Measurements from ENCODE around the gene SPIB. TPM values are rescaled to one million over a fixed set of nuclear protein-coding genes. Genes with fewer than 3 reads are reported as not detected.
A peak's percentile ranks its signal among the peaks of the same experiment; 100 is the strongest.

The SPIB gene
- total RNA-seq = under 0.01 TPM

DNA sequence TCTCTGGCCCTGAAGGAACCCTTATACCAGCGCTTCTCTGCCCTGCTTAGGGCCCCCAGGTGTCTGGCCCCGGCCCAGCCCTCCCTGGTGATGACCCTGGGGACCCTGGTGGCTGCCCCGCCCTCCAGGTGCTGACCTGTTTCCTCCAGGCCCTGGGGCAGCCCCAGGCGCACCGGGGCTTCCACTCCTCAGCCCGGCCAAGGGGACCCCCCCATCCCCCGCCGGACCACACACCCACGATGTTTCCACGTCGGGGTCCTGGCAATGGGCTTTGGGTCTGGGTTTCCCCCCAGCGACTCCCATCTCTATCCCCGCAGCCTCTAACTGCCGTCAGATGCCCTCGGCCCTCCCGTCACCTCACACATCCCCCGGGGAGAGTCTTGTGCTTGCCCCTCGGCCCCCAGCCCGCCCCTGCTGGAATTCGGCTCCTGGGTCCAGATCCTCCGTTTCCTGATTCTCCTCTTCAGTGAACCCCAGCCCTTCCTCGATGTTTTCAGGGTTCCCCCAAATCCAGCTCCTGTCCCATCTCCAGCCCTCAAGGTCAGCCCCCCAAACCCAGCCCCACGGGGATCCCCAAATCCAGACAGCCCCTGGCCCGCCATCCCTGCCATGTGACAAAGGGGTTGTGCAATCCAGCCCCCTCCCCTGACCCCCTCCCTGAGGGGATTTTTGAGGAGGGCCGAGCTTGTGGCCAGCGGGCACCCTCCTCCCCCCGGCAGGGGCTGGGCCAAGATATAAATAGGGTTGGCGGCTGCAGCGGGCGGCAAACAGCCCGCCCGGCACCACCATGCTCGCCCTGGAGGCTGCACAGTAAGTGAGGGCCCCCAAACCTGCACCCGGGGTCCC lies at the start of gene SPIB:
TSS of gene SPIB (plus strand) at position 763 of the 846 bp plus-strand sequence. CDS start at position 788, 25 bp downstream.
- FAIRE-seq = no peak
- DNase-seq (ENCODE audit: low spot score in 2 of 2) = no peak

DNA sequence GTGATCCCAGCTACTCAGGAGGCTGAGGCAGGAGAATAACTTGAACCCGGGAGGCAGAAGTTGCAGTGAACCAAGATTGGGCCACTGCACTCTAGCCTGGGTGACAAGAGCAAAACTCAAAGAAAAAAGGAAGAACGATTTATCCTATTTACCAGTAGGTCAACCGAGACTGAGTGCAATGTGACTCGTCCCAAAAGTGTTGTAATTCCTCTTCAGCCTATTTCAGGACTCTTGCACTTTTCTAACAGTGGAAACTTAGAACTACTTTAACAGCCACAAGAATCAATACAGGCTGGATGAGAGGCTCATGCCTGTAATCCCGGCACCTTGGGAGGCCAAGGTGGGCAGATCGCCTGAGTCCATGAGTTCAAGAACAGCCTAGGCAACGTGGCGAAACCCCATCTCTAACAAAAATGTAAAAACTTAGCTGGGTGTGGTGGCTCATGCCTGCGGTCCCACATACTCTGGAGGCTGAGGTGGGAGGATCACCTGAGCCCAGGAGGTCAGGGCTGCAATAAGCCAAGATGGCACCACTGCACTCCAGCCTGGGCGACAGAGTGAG lies 46.7 kb upstream of the SPIB start:
- no peak for FAIRE-seq
- no peak for DNase-seq (ENCODE audit: low spot score in 2 of 2)

DNA sequence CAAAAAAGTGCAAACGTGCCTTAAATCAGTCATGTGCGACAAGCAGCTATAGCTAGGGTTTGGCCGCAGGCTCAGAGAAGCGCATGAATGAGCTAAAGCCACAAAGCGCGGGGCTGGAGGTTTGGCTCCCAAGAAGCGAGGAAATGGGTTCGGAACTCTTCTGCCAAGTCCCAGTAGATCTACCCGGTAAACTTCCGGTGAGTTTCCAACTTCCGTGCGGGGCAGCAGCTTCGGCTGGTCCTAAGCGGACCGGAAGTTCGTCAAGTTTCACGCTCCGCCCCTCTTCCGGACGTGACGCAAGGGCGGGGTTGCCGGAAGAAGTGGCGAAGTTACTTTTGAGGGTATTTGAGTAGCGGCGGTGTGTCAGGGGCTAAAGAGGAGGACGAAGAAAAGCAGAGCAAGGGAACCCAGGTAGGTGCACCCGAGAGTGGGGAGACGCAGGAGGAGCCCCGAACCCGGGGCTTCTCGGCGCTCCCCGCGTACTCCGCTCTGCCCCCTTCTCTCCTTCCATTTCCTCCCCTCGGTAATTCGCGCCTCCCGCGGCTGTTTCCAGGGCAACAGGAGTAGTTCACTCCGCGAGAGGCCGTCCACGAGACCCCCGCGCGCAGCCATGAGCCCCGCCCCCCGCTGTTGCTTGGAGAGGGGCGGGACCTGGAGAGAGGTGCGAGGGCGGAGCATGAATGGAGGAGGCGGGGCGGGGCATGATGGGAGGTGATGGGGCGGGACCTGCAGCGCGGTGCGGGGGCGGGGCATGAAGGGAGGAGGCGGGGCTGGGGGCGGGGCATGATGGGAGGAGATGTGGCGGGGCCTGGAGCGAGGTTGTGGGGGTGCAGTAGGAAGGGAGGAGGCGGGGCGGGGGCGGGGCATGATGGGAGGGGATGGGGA lies 42.3 kb upstream of the SPIB start, which contains the start of gene NR1H2:
TSS of gene NR1H2 (plus strand) at position 292 of the 885 bp plus-strand sequence. CDS start 1,149 bp downstream, outside the sequence.
- DNase-seq (ENCODE audit: low spot score in 2 of 2) (peak; percentile 89 to 93), FAIRE-seq (no peak)

DNA sequence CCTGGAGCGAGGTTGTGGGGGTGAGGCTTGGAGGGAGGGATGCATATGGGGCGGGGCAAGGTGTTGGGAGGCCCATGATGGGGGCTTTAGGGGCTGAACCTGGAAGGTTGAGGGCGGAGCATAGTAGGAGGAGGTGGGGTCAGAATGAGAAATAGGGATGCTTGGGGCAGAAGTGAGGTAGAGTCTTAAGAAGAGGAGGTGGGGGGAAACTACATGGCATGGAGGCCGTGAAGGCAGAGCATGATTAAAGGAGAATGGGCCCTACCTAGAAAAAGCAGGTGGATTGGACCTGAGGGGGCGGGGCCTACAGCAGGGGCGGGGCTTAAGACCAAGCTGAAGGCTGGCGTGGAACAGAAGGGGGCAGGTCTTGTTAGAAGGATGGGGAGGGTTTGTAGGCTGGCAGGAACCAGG lies 41.7 kb upstream of the SPIB start:
- DNase-seq (ENCODE audit: low spot score in 2 of 2) (no peak), FAIRE-seq (no peak)

DNA sequence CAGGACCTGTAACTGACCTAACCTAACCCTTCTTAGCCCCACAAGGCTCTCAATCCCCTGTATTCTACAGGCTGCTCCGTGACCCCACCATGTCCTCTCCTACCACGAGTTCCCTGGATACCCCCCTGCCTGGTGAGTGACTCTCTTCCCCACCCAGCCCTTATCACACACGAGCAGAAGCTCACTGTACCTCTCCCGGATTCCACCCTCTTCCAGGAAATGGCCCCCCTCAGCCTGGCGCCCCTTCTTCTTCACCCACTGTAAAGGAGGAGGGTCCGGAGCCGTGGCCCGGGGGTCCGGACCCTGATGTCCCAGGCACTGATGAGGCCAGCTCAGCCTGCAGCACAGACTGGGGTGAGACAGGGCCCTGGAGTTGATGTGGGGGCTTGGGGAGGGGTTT lies 41.2 kb upstream of the SPIB start:
- no peak for FAIRE-seq
- no peak for DNase-seq (ENCODE audit: low spot score in 2 of 2)

DNA sequence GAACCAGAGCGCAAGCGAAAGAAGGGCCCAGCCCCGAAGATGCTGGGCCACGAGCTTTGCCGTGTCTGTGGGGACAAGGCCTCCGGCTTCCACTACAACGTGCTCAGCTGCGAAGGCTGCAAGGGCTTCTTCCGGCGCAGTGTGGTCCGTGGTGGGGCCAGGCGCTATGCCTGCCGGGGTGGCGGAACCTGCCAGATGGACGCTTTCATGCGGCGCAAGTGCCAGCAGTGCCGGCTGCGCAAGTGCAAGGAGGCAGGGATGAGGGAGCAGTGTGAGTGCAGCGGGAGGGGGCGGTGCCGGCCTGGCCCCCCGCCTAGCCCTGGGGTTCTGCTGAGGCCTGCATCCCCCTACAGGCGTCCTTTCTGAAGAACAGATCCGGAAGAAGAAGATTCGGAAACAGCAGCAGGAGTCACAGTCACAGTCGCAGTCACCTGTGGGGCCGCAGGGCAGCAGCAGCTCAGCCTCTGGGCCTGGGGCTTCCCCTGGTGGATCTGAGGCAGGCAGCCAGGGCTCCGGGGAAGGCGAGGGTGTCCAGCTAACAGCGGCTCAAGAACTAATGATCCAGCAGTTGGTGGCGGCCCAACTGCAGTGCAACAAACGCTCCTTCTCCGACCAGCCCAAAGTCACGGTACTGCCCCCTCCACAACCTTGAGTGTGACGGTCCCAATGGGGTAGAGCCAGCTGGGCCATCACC lies 40.4 kb upstream of the SPIB start:
- no peak for FAIRE-seq
- no peak for DNase-seq (ENCODE audit: low spot score in 2 of 2)

DNA sequence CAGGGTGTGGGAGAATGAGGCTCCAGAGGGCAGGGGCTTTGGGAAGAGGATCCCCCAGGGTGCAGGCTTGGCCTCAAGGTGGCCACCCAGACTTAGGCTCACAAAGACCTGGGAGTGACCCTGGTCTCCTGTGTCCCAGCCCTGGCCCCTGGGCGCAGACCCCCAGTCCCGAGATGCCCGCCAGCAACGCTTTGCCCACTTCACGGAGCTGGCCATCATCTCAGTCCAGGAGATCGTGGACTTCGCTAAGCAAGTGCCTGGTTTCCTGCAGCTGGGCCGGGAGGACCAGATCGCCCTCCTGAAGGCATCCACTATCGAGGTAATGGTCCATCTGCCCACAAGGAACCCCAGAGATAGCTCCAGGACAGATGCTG lies 39.9 kb upstream of the SPIB start:
- DNase-seq (ENCODE audit: low spot score in 2 of 2) (no peak), FAIRE-seq (no peak)

DNA sequence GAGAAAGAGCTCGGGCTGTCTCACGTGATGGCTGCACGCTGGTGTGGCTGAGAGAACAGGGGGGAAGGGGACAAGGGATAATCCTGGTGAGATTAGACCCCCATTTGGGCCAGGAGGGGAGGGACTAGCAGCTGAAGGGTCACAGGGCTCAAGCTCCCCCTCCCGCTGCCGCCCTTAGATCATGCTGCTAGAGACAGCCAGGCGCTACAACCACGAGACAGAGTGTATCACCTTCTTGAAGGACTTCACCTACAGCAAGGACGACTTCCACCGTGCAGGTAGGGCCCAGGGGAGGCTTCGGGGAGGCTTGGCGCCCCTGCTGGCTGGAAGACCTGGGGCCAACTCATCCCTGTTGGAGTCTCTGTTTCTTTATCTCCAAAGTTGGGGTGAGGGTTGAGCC lies 39.1 kb upstream of the SPIB start:
- DNase-seq (ENCODE audit: low spot score in 2 of 2) = no peak
- no peak for FAIRE-seq

DNA sequence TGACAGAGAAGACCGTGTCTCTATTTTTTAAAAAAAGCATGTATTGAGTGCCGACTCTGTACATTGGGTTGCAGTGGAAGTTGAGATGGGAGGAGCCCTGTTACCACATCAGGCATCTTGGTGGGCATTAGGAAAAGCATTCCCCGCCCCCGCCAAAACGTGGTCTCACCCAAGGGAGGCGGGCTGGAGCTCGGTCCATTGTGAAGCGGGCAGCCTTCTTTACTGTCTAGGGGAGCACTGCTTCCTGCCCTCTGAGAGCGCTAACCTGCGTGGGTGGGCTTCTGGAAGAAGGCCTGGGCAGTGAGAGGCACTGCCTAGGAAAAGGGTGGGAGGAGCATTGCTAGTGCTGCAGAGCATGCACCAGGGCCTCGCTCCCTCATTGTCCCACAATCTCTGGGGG lies 38.6 kb upstream of the SPIB start:
- DNase-seq (ENCODE audit: low spot score in 2 of 2) = no peak
- FAIRE-seq = no peak

DNA sequence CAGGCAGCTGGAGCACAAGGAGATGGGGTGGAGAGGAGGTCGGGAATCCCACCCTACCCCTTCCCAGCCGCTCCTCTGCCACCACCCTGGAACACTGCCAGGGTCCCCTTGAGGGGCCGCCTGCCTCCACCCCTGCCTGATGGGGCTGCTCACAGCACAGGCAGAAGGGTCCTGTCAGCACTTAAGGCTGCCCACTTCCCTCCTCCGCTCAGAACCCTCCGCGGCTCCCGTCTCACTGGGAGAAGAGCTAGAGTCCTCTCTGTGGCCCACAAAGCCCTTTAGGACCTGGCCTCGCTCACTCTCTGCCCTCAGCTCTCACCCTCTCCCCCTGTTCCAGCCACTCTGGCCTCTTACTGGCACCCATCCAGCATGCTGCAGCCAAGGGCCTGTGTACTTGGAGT lies 38.0 kb upstream of the SPIB start:
- no peak for FAIRE-seq
- DNase-seq (ENCODE audit: low spot score in 2 of 2) = no peak

DNA sequence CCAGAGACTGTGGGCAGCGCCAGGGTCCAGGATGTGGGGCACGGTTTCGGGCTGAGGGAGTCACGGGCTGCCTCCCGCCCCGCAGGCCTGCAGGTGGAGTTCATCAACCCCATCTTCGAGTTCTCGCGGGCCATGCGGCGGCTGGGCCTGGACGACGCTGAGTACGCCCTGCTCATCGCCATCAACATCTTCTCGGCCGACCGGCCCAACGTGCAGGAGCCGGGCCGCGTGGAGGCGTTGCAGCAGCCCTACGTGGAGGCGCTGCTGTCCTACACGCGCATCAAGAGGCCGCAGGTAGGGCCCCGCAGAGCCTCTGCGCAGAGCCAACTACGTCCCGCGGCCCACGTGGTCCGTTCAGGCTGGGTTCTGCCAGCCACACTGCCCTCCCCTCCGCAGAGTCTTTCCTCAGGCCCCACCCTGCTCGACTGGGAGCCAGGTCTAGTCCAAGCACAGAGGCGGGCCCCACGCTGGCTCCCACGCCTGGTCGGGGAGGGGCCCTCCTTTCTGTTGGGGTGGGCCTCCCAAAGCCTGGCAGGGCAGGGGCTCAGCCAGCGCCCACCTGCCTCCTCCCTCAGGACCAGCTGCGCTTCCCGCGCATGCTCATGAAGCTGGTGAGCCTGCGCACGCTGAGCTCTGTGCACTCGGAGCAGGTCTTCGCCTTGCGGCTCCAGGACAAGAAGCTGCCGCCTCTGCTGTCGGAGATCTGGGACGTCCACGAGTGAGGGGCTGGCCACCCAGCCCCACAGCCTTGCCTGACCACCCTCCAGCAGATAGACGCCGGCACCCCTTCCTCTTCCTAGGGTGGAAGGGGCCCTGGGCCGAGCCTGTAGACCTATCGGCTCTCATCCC lies 36.6 kb upstream of the SPIB start:
- no peak for FAIRE-seq
- no peak for DNase-seq (ENCODE audit: low spot score in 2 of 2)

DNA sequence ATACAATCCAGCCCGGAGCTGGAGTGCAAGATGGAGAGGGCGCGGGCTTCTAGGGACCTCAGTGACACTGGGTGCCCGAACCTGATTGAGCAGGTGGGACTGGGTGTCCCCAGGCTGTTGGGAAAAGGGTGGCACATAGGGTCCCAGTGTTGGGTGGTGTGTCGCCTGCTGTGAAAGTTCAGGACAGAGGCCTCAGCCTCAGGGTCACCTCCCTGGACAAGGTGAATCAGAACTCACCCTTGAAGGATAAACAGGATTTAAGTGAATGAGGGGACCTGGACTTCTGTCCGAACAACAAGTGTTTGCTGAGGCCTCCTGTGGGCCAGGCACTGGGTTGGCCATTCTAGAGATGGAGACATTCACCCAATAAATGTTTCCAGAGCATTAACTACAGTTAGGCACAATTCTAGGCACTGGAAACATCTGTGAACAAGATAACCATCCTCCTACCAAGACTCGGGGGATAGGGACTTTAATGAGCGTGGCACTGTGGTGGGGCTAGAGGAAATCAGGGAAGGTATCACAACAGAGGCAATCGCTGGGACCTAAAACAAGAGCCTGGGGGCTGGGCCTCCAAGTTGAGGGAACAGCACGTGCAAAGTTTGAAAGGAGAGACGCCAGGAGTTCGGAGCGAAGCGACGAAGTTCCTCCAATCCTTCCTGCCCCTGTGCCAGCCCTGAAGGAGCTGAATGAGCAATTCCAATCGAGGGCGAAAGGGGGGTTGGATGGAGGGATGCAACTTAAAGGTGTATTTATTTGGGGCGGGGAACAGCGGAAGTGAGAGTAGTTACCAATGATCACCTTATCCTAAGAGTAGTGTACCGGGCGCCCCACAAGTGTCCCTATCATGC lies 35.5 kb upstream of the SPIB start:
- FAIRE-seq (no peak), DNase-seq (ENCODE audit: low spot score in 2 of 2) (no peak)

DNA sequence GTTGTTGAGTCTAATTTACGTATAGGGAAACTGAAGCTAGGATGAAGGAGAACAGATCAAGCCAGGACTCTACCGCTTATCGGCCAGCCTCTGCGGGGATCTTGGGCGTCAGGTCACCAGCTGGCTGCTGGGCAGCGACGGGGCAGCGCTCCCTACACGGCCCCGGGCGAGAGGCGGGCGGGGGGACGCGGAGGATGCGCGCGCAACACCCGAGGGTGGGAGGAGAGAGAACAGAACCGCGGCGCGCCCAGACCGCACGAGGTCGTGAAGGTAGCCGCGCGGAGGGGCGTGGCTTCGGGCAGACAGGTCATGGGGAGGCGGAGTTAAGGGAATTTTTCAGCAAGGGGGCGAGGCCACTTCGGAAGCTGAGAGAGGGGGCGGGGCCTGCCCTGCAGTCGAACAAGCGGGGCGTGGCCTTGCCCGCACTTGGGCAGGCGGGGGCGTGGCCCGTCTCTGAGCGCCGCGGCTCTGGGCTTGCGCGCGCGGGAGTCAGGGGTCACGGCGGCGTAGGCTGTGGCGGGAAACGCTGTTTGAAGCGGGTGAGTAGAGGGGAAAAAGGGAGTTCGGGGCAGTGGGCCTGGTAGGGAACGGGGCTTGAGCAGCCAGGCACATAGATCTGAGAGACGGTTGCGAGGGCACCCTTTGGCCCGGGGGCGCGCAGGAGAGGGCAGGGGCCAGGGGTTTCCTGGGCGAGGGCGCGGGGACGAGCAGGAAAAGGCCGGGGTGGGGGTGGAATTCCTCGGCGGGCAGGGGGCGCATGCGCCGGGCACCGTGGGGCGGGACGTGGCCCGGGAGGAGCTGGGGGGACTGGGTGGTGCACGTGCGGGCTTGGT lies 34.7 kb upstream of the SPIB start, which contains the start of gene POLD1:
TSS of gene POLD1 (plus strand) at position 496 of the 833 bp plus-strand sequence. CDS start 14,505 bp downstream, outside the sequence.
- no peak for FAIRE-seq
- peak; percentile 98 to 99 for DNase-seq (ENCODE audit: low spot score in 2 of 2)

DNA sequence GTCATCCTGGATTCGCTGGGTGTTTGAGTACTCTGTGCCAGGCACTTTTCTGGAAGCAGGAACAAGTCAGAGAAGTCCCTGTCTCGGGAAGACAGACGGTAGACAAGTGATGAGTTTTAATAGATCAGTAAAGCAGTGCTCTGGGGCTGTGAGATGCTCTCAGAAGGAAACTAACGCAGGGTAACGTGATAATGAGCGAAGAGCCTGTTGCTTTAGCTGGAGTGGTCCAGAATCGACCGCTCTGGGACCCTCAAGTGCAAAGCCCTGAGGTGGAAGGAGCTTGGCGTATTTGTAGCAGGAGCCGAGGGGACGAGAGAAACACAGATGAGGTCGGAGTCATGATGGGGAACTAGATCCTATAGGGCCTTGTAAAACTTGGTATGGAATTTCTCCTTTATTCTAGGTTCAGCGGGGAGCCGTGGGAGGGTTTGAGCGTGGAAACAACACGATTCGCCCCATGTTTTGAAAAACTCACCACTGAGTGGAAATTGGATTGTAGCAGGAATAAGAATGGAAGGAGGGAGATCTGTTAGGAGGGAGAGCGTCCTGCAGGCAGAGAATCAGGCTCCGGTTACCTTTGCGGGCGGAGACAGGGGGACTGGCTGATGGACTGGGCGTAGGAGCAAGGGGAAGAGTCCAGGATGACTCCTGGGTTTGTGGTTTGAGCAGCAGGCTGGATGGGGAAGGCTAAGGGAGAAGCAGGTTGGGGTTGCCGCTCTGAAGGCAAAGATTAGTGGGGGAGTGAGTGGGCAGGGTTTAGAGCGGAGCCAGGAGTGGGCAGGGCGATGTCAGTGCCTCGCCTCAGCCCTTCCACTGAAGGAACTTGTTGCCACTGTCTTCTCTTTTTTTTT lies 33.8 kb upstream of the SPIB start:
- FAIRE-seq (no peak), DNase-seq (ENCODE audit: low spot score in 2 of 2) (no peak)

DNA sequence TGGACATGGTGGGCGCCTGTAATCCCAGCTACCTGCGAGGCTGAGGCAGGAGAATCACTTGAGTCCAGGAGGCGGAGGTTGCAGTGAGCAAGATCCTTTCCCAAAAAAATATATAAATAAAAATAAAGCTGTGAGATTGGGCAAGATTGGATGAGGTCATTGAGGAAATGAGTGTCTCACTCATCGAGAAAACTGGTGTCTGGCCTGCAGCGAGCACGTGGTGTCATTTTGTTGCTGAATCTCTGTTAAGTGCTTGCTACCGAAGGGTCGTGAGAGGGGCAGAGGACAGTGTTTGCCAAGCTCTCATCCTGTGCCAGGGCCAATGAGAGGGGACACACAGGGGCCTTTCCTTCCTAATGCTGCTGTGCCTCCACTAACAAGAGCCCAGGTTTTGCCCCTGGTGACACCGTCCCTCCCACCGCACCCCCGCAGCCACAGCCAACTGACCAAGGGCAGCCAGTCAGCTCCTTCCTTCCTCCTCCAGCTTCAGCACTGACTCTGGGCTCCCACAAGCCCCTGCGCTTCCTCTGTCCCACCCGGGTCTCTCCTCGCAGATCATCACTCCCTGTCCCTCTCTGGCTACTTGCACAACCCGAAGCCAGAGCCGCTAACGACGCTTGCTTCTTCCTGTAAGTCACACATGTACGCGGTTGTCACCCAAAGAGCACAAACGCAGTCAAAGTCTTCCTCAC lies 31.4 kb upstream of the SPIB start:
- DNase-seq (ENCODE audit: low spot score in 2 of 2) = no peak
- FAIRE-seq = no peak

DNA sequence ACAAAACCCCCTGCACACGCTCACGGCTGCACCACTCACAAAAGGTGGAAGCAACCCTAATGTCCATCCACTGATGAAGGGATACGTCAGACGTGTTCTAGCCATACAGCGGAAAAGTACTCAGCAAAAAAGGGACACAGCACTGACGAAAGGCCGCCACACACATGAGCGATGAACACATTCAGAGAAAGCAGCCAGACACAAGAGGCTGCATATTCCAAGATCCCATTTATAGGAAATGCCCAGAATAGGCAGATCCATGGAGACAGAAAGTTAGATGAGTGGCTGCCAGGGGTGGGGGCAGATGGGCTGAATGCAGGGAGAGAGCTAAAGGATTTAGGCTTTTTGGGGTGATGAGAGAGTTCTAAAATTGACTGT lies 30.9 kb upstream of the SPIB start:
- no peak for FAIRE-seq
- DNase-seq (ENCODE audit: low spot score in 2 of 2) = no peak

Data from frontal cortex (tissue), 4 donors.